Neutrophil (primary cell): ENCODE results near the gene MARCO.

Source experiments
- H3K27ac ChIP-seq: fragments of 200-600 bp; sonication (generic); 2 replicates; pipeline ENCODE4 v1.5.1; 2016; ENCODE audit warnings: mild to moderate bottlenecking, moderate library complexity
- H3K27me3 ChIP-seq: fragments of 200-600 bp; sonication (generic); 2 replicates; pipeline ENCODE4 v1.6.0; 2016; ENCODE audit warnings: mild to moderate bottlenecking
- H3K36me3 ChIP-seq: fragments of 200-600 bp; sonication (generic); 2 replicates; pipeline ENCODE4 v1.5.1; 2017
- H3K4me1 ChIP-seq, 2 experiments: fragments of 200-600 bp in 1 of 2; sonication (generic) in 1 of 2; 1 replicate in 1 of 2; 2 replicates in 1 of 2; pipeline versions ENCODE4 v1.5.1 to v1.6.1; 2013 to 2016; ENCODE audit warnings: low read depth in 1 of 2, low read length in 1 of 2, mild to moderate bottlenecking in 1 of 2, moderate library complexity in 1 of 2; ENCODE audit not compliant: control insufficient read depth in 1 of 2, insufficient read depth in 1 of 2
- H3K4me3 ChIP-seq, 2 experiments: fragments of 200-600 bp in 1 of 2; sonication (generic) in 1 of 2; 1 replicate in 1 of 2; 2 replicates in 1 of 2; pipeline ENCODE4 v1.5.1; 2013 to 2016; ENCODE audit warnings: low read depth in 1 of 2, low read length in 1 of 2, mild to moderate bottlenecking in 1 of 2, moderate library complexity in 1 of 2
- H3K9me3 ChIP-seq: fragments of 200-600 bp; sonication (generic); 2 replicates; pipeline ENCODE4 v1.5.1; 2016
- TF ChIP-seq, protein P1 (sequence below): fragments of 200-600 bp; sonication (generic); IDR thresholded peaks from 2 replicates; pipeline ENCODE4 v1.5.1; 2016; ENCODE audit warnings: antibody characterized with exemption

The MARCO gene

DNA sequence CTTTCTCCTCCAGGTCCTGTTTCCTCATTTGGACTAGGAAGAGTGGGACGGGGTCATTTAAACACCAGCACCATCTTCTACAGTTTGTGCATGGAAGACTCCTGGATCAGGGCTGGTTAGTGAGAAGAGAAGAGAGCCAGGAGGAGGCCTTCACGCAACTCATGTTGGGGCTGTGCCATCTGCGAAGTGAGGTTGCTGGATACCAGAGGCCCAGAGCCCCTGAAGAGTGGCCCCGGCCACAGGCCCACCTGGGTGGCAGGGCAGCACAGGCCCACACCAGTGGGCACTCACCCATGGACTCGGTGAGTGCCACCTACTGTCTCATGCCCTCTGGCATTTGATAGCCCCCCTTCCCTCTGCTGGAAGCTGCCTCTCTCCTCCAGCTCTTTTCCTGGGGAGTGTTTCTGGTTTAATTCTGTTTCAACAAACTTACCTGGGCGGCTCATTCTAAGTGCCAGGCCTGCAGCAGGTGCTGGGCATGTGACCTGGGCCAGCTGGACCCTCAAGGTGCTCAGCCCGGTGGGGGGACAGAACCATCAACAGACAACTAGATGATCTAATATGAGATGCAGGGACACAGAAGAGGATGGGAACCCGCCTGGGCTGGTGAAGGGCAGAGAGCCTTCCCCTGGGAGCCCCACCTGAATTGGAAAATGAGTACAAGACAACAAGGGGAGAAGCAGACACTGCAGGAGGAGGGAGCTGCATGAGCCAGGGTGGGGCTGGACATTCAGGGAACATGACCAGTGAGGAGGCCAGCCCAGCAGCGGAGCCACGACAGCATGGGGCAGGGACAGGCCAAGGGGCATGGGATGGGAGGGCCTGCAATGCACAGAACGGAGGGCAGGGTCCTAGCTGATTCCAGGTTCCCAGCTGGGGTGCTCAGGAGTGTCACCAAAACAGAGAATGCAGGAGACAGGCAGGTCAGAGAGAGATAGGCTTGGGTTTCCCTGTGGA, 70.6 kb downstream of the MARCO start:
- Histone ChIP-seq H3K27ac (no peak overlapping the region), H3K9me3 (no peaks in the 10 kb centered on the region), H3K27me3 (peaks cover 76% of the 10 kb centered on the region), H3K4me3 (no peak overlapping the region), H3K36me3 (no peaks in the 10 kb centered on the region), H3K4me1 (peaks cover 8 to 14% of the 10 kb centered on the region in 2 experiments)
- TF ChIP-seq, protein P1, sequence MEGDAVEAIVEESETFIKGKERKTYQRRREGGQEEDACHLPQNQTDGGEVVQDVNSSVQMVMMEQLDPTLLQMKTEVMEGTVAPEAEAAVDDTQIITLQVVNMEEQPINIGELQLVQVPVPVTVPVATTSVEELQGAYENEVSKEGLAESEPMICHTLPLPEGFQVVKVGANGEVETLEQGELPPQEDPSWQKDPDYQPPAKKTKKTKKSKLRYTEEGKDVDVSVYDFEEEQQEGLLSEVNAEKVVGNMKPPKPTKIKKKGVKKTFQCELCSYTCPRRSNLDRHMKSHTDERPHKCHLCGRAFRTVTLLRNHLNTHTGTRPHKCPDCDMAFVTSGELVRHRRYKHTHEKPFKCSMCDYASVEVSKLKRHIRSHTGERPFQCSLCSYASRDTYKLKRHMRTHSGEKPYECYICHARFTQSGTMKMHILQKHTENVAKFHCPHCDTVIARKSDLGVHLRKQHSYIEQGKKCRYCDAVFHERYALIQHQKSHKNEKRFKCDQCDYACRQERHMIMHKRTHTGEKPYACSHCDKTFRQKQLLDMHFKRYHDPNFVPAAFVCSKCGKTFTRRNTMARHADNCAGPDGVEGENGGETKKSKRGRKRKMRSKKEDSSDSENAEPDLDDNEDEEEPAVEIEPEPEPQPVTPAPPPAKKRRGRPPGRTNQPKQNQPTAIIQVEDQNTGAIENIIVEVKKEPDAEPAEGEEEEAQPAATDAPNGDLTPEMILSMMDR: no peak

DNA sequence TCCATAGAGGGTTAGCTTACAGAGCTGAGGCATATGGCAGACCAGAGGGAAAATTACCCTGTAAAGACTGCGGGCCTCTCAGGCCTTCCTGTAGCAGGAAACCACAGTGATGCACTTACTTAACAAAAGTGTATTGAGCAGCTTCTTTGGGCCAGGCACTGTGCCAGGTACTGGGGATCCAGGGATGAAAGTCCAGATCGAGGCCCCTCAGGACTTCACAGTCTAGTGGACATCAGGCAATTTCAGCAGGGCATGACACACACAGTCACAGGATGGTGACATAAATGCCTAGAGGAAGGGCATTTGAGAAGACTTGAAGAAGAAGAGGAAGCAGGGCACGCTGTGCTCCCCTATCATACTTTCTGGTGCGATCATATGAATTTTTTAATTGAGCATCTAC, 71.7 kb downstream of the MARCO start:
- H3K36me3 ChIP-seq: no peaks in the 10 kb centered on the region
- H3K4me1 ChIP-seq: peaks cover 8 to 14% of the 10 kb centered on the region in 2 experiments
- H3K27me3 ChIP-seq: peaks cover 73% of the 10 kb centered on the region
- no peak overlapping the region for H3K27ac ChIP-seq
- TF ChIP-seq, protein P1: no peak
- H3K9me3 ChIP-seq: no peaks in the 10 kb centered on the region
- no peak overlapping the region for H3K4me3 ChIP-seq

DNA sequence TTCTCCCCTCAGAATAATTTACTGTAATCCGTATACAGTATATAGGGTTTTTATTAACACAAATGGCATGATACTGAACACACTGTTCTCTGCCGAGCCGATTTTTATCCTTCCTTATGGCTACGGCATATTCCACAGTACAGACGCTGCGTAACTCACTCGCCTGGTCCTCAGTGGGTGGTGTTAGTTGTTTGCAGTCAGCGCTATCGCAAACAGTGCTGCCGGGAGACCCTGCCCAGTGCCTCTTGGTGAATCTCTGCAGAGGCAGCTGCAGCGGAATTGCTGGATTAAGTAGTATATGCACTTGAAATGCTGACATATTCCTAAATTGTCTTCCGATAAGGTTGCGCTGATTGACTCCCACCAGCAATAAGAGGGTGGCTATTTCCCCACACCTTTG, 73.9 kb downstream of the MARCO start:
- Histone ChIP-seq H3K4me1 (peaks cover 8 to 14% of the 10 kb centered on the region in 2 experiments), H3K36me3 (no peaks in the 10 kb centered on the region), H3K4me3 (no peak overlapping the region), H3K9me3 (no peaks in the 10 kb centered on the region), H3K27ac (no peak overlapping the region), H3K27me3 (peaks cover 64% of the 10 kb centered on the region)
- TF ChIP-seq, protein P1: no peak

DNA sequence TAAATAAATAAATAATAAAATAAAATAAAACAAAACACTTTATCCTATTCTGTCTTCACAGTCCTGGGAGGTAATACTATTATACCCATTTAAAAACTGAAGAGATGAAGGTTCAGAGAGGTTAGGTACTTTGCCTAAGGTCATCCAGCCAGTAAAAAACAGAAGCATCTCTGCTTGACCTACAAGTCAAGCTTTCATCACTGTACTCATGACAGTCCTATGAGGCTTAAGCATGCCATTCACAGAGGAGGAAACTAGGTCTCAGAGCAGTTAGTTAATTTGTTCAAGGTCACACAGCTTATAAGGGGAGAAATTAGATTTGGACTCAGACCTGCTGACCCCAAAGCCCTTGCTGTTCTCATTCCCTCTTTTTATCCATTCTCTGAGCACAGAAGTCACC, 77.5 kb downstream of the MARCO start:
- Histone ChIP-seq H3K36me3 (no peaks in the 10 kb centered on the region), H3K4me1 (no peaks in the 10 kb centered on the region), H3K27ac (no peak overlapping the region), H3K4me3 (no peak overlapping the region), H3K9me3 (no peaks in the 10 kb centered on the region), H3K27me3 (peaks cover 59% of the 10 kb centered on the region)
- TF ChIP-seq, protein P1: no peak

DNA sequence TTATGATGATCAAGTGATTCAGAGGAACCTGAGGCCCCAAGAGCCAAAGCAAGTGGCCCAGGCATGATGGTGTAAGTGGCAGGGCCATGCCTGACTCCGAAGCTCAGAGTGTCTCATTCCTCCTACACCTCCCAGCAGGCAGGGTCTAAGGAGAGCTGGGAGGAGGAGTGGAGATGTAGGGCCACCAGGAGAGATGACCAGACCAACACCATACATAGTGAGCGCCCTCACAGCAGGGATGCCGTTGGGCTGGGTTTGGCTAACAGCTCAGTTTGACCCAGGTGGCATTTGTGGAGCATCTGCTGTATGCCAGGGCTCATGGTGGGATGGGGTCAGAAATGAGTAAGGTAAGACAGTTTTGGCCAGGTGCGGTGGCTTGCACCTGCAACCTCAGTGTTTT, 80.7 kb downstream of the MARCO start:
- no peaks in the 10 kb centered on the region for H3K4me1 ChIP-seq
- TF ChIP-seq, protein P1: no peak
- no peaks in the 10 kb centered on the region for H3K9me3 ChIP-seq
- peaks cover 51% of the 10 kb centered on the region for H3K27me3 ChIP-seq
- H3K36me3 ChIP-seq: no peaks in the 10 kb centered on the region
- H3K27ac ChIP-seq: no peak overlapping the region
- no peak overlapping the region for H3K4me3 ChIP-seq
